Kasumi-1 (cell line): Measurements from ENCODE around the gene PAQR4.

ENCODE experiments used
- DNase-seq, 2 experiments: peaks; one replicate each; lab custom pipeline; 2025; lab: John Stamatoyannopoulos, UW

PAQR4 gene

GRCh38 chr16:3021449-3022207 lies 52.5 kb downstream of the PAQR4 start:
- peak; percentile 38 to 43 for DNase-seq

DNA sequence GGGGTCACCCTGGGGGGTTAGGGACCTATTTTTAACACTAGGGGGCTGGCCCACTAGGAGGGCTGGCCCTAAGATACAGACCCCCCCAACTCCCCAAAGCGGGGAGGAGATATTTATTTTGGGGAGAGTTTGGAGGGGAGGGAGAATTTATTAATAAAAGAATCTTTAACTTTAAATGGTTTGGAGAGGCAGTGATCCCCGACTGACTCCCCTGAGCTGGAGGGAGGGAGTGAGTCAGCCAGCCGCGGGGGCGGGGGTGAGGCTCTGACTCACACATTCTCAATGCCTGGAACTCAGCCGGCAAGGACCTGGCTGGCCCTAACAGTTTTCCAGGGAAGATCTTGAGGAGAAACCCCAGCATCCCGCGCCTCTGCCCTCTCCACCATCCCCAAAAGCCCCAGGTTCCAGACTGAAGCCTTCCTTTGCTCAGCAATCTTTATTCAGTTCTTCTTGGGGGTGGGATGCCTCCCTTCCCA lies 53.1 kb downstream of the PAQR4 start:
- DNase-seq, result peak; percentile 16 to 28

DNA sequence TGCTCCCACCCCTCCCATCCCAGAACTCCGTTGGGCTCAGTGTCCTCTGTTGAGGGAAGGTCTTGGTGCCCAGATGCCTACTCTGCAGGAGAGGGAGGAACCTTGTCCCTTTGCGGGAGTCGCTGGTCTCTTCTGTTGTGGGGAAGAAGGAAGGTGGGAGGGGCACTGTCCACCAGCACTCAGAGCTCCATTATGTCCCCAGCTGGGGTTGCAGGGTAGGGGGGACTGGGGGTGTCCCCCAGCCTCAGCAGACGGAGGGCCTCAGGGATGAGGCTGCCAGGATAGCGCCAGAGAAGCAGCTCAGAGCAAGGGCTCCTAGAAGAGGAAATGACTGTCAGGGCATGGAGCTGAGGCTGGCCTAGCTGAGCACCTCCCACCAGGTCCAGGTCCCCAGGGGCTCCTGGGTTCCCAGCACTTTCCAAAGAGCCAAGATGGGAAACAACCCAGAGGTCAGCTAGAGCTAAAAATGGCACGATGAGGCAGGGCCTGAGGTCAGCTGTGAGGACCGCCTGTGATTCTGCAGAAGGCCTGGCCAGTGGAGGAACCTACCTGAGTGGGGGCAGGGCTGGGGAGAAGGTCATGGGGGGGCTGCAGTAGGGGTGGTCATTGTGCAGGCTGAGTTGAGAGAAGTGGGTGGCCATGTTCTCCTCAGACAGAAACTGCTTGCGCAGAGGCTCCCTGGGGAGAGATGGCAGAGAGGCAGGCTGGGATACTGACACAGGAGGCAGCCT lies 53.7 kb downstream of the PAQR4 start:
- peak in 1 of 2 experiments; percentile 3 for DNase-seq
